LoVo (cell line): ENCODE measurements around the gene CASP5.
"Not testable (repeated sequence)": the region's sequence is repeated elsewhere in the genome, so short reads cannot be mapped to it uniquely, and the experiment has no call there.

Experiments
- DNase-seq: peaks from one replicate; pipeline ENCODE4 v3.0.0-alpha.2; 2016; ENCODE audit warnings: low spot score

The CASP5 gene

DNA sequence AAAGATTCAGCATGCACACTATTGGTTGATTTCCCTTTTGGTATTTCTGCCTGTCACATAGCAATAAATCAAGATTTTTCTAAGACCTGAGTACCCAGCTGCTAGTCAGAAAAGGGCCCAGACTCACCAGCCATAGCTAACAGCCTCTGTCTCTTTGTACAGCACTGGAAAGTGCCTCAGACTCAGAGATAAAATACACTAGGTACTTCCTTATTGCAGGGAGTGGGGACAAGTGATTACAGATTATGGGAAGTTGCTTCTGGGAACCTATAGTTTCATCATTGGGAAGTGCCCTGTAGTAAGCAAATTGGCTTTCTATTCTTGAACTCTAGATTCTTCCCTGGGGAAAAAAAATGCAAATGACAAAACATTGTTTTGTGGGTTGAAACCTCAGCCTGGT lies at the start of gene CASP5:
Gene CASP5, minus strand, starts transcription at position 166 of the 400 bp plus-strand sequence. Its CDS starts 32 bp downstream, at position 134.
- DNase-seq: peak; percentile 36

DNA sequence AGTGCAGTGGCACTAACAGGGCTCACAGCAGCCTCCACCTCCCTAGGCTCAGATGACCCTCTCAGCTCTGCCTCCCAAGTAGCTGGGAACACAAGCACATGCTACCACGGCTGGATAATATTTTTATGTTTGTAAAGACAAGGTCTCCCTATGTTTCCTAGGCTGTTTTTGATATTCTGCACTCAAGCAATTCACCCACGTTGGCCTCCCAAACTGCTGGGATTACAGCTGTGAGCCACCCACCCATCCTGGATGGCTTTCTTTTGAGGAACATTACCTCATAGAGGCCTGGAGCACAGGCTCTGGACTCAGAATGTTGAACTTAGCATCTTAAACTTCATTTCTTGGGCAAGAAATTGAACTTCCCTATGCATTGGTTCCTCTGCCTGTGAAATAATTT lies 49.1 kb upstream of the CASP5 start:
- not testable (repeated sequence) for DNase-seq

DNA sequence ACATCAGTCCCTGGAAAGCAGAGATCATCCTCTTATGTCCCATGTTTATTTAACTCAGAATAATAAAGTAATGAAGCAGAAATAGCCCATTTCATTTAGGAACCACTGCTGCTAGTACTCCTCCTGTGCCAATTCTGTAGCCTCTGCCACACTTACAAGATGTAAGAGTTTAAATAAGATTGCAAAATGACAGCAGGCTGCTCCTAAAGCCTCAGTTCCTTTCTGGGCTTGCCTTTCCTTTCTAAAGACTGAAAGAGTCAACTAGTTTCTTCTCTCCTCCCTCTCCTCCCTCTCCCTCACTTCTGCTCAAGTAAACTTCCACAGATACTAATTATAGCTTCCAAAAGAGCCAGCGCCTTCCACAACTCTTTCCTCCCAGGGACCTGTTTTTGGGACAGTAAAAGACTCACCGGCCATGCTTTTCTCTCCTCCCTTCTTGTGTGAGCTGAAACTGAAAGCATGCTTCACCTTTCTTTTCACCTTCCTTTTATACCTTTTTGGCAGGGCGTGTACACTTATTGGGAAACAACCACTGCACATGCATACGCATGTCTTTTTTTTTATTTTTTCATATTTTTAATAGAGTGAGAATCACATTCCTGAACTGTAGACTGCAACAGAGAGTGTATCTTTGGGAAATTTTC lies 48.2 kb upstream of the CASP5 start:
- DNase-seq: no peak

DNA sequence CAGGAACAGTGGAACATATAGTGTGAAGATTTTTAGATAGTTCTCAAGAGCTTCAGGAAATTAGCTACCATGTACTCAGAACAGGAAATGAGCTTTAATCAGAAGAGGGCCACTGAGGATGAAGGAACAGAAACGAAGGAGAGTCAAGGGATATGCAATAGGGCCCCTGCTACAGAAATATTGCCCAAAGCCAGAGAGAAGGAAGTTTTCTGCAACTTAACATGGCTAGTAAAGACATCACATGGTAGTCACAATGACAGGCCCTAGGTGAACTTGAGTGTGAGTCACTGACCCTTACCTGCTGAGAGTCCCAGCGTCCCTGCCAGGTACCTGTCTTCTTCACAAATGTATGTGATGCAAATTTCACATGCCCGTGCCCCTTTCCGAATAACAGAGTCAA lies 47.3 kb upstream of the CASP5 start:
- no peak for DNase-seq

DNA sequence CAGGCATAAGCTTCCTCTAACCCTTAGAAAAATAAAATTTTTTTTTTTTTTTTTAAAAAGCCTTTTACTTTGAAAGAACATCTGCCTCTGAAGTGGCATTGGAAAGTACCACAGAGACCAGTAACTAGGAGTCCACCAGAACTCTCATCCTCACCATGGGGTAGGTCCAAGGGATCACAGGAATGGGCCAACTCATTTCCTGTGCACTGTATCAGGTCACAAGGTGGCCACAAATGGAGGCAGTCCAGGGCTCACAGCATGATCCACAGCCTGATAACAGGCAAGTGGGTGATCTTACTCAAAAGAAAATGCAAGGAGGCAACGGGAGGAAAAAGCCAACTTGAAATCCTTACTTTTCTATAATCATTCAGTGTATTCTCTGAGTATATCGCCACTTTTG lies 46.8 kb upstream of the CASP5 start:
- not testable (repeated sequence) for DNase-seq

DNA sequence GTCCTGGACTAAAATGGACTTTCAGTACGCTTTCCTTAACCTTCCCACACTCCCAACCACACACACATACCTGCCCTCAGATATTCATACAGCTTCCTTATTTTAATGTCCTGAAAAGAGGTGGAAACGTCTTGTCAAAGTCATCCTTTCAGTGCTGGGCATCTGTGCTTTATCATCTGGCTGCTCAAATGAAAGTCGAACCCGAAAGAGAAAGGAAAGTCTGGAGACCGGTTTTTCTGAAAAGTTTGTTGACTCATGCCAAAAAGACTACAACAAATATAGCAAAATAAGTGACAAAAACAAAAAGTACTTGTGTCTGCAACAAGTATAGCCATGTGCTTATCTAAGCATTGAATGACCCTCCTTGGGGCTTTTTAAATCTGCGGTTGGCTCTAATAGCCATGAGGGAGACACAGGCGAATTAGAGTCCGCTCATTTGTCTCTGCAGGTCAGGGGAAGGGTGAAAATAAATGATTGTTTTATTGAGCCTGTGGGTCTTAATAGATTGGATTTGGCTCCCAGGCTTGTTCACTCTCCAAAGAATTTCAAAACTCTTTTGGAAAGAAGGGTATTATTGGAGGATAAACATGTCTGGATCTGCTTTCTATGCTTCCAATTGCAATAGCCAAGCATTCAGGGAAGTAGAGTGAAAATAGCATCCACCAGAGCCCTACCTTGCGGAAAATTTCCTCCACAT lies 40.4 kb upstream of the CASP5 start:
- not testable (repeated sequence) for DNase-seq

DNA sequence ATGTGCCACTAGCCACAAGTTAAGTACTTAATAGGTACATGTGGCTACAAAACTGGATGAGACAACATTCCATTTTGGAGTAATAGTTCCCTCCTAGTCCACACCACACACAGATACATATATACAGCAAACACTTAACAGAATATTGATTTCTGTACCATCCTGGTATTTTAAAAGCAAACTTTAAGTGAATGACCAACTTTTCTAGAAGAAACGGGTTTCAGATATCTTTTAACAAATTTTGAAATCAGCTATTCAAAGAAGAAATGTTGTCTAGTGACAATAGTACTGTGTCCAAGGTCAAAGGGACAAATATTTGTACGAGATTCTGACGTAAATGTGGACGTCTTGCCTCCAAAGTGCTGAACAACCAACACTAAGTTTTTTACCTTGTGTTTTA lies 34.5 kb upstream of the CASP5 start:
- DNase-seq: no peak

DNA sequence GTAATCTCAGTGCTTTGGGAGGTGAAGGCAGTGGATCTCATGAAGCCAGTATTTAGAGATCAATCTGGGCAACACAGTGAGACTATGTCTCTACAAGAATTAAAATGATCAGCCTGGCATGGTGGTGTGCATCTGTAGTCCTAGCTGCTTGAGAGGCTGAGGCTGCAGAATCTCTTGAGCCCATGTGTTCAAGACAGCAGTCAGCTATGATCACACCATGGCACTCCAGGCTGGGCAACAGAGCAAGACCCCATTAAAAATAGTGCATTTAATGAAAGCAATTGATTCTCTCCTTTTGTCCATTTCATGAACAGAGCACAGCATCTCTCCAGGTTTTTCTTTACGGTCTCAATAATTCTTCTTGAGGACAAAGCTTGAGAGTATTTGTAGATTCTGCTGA lies 33.5 kb upstream of the CASP5 start:
- no peak for DNase-seq

DNA sequence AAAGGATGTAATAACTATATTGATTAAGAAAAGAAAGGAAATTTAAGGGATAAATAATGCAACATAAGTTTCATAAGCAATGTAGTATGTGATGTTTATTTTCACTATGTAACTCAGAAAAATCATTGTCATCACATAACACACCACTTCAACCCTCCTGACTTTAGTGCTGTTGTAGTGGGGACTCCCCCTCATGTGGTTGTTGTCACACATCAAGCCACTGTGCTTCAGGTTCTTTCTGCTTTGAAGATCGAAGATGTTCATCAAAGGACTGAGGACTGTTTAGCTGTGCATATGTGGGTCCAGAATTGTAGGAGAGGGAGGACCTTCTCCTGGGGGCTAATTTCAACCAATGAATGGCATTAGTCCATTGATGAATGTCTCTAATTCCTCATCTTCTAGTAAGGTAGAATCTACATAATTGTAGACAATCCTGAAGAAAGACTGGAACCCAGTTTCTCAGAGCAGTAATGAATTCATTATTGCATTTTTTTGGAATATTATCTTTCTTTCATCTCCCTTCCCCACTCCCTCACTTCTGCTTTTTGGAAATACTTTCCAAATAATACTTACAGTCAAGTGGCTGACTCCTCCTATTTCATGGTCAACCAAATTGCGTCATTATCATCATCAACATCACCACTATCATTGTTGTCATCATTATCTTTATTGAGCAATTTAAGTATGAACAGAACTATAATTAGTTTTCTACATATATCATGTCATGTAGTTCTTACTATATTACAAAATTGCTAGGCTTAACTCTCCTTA lies 31.9 kb upstream of the CASP5 start:
- DNase-seq: no peak

DNA sequence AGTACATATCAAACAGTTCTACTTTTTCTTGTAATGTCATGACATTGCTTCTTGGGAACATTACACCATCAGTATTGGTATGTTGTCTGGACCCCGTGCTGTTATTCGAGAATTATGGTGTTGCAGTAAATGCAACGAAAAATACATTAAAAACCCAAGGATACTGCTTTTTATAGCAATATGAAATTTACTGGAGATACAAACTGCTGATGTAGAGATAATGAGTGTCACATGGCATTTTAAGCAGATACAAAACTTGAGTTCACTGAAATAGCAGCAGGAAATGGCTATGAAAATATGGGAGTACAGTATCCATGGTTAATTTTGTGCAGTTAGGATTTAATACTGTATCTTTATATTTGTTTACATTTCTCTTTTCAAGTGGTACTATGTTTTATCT lies 29.5 kb upstream of the CASP5 start:
- no peak for DNase-seq

DNA sequence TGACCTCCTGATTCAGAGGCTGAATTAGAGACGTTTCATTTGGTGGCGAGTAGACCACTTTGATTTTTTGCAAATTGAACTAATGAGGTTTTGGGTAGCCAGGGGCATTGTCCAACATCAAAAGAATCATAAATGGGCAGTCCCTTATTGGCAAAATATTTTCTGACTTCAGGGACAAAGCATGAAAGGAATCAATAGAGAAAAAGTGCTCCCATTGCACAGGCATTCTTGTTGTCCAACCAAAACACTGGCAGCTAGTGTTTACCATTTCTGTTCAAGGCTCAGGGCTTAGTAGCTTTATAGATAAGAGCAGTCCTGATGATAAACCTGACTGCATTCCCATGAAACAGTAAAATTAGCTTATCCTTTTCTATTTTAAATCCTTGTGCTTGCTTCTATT lies 28.6 kb upstream of the CASP5 start:
- DNase-seq: no peak

DNA sequence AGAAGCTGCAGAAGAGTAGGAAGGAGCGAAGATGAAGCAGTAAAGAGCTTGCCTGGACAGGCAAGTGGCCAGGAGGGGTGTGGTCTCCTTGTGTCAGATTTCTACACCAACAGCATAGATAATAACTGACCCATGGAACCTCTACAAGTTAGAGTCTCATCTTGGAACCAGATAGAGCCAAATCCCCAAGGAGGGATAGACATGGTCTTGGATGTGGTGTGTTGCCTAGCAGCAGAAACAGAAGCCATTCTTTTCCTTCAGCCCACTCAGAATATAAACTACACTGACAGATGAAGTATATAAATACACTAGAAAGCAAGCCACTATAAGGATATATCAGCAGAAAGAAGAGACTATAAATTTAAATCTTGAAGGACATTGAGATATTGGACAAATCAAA lies 26.5 kb upstream of the CASP5 start:
- DNase-seq: no peak

DNA sequence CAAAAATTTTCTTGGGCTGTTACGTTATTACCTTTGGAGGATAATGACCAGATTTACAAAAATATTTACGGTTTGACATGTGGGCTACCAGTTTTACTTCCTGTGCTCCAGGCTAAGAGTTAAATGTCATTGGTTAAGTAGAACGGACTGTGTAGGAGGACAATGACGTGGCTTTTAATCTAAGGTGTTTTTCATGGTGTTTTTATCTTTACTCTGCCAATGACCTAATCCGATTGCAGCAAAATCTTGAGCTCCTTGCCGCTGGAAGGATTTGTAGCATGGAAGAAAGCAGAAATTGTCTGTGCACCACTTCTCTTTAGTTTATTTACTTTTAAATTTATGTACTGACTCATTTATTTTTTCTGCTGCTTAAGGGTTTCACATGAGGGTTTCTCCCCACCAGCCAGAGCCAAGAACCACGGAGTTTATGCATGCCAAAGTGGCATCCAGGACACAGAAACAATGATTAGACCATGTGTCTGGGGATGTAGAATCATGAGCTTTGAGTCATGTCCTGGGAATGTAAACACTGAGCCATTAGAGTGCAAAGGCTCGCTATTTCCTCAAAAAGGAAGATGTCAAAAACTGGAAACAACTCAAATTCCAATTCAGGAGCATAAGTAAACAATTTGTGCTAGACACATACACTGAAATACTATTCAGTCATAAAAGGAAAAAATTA lies 24.1 kb upstream of the CASP5 start:
- DNase-seq: peak; percentile 41

DNA sequence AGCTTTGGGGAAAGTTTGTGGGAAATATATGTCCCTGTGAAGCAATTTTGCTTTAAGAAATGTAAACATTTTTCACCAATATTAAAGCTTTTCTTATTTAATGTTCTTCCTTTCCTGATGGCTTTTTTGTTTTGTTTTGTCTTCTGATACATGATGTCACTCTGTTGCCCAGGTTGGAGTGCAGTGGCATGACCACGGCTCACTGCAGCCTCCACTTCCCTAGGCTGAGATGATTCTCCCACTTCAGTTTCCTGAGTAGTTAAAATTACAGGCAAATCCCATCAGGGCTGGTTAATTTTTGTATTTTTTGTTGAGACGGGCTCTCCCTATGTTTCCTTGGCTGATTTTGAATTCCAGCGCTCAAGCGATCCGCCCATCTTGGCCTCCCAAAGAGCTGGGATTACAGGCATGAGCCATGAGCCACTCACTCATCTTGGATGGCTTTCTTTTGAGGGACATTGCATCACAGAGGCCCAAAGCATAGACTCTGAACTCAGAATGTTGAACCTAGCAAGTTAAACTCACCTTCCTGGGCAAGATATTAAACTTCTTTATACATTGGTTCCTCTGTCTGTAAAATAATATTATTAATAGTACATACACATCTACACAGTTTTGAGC lies 22.8 kb upstream of the CASP5 start:
- no peak for DNase-seq

DNA sequence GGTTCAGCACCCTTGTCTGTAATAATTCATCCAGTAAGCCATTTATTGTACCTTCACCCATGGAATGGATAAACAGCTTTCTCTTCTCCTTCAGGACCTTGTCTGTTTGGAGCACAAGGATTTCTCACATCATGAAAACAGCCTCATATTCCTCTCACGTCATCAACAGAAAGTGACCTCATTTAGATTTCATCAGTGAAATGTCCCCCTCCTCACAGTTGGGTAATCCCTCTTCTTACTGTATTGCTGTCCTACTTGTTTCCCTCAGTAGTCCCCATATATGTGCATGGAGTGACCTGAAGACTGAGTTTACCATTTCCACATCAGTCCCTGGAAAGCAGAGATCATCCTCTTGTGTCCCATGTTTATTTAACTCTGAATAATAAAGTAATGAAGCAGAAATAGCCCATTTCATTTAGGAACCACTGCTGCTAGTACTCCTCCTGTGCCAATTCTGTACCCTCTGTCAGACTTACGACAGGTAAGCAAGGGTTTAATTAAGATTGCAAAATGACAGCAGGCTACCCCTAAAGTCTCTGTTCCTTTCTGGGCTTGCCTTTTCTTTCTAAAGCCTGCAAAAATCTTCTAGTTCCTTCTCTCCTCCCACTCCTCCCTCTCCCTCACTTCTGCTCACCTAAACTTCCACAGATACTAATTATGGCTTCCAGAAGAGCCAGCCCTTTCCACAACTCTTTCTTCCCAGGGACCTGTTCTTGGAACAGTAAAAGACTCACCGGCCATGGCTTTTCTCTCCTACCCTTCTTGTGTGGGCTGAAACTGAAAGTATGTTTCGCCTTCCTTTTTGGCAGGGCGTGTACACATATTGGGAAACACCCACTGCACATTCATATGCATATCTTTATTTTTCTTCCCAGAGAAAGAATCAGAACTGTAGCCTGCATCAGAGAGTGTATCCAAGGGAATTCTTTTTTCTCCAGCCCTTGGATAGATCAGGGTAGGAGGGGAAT lies 21.9 kb upstream of the CASP5 start, which contains the start of gene CARD16:
Gene CARD16, minus strand, starts transcription at position 779 of the 968 bp plus-strand sequence. Its CDS starts 38 bp downstream, at position 741.
- not testable (repeated sequence) for DNase-seq

DNA sequence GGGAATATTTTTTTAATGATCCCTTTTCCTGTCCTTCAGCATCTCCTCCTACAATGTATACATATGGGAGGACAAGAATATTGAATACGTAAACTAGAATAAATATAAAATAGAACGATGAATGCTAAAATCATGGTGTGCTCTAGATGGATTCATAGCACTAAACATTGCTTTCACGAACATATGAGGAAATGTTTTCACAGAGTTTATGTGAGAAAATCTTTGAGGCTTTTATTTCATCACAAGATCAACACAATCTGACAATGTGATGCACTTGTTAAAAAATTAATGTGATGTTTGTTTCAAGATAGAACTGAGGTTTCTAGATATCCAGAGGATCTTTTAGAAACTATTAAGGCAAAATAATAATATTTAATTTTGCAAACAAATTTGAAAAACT lies 19.2 kb upstream of the CASP5 start:
- no peak for DNase-seq

DNA sequence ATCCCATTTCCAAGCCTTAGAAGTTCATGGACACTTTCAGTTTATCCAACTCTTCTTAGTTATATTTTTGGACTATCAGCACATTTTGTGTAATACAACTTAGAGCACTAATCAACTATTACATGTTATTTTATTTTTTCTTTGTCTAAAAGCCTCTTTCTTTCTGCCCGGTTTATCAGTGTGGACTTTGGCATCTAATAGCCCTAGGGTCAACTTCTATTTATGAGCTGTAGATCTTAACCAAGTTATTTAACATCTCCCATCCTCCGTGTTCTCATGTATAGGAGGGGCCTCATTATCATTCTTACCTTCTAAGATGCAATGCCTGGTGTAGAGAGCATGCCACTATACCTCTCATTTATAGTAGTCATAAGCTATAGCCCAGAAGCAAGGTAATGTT lies 17.7 kb upstream of the CASP5 start:
- DNase-seq: no peak

DNA sequence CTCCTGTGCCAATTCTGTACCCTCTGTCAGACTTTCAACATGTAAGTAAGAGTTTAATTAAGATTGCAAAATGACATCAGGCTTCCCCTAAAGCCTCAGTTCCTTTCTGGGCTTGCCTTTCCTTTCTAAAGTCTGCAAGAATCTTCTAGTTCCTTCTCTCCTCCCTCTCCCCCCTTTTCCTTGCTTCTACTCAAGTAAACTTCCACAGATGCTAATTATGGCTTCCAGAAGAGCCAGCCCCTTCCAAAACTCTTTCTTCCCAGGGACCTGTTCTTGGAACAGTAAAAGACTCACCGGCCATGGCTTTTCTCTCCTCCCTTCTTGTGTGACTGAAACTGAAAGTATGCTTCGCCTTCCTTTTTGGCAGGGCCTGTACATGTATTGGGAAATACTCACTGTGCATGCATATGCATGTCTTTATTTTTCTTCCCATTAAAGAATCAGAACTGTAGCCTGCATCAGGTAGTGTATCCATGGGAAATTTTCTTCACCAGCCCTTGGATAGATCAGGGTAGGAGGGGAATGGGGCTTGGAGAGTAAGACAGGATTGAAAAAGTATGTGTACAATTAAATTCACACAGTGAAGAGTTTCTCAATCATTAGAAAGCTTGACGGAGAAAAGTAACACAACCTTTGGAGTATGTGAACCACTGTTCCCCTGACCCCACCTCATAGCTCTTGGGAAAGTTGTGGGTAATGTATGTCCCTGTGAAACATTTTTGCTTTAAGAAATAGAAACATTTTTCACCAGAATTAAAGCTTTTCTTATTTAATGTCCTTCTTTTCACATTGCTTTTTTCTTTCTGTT lies 12.0 kb upstream of the CASP5 start, which contains the start of gene CASP1:
Gene CASP1, minus strand, starts transcription at position 332 of the 808 bp plus-strand sequence. Its CDS starts 31 bp downstream, at position 301.
- no peak for DNase-seq

DNA sequence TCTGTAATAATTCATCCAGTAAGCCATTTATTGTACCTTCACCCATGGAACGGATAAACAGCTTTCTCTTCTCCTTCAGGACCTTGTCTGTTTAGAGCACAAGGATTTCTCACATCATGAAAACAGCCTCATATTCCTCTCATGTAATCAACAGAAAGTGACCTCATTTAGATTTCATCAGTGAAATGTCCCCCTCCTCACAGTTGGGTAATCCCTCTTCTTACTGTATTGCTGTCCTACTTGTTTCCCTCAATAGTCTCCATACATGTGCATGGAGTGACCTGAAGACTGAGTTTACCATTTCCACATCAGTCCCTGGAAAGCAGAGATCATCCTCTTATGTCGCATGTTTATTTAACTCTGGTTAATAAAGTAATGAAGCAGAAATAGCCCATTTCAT lies 11.4 kb upstream of the CASP5 start:
- DNase-seq: not testable (repeated sequence)

DNA sequence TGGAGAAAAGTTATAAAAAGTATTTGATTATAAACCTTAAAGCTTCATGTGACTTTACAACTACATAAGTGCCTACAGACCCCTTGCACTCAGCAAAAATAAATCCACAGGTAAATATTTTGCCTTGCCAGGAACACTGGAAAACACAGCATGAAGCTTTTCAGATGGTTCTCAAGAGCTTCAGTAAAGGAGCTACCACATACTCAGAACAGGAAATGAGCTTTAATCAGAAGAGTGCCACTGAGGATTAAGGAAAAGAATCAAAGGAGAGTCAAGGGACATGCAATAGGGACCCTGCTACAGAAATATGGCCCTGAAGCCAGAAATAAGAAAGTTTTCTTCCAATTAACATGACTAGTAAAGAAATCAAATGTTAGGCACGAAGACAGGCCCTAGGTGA lies 10.8 kb upstream of the CASP5 start:
- no peak for DNase-seq
